Activated T-helper 1 cell treated with anti-CD3 and anti-CD28 coated beads, Interleukin-2, amount 50 U/mL, for 16 hours (primary cell): ENCODE results near the gene TOR4A.

Source experiments
- DNase-seq, 2 donors: peaks; one replicate each; pipeline ENCODE4 v3.0.0-alpha.2; 2020; ENCODE audit warnings: low read depth in 1 of 2, low spot score in 1 of 2

TOR4A gene

GRCh38 chr9:137277329-137278041 lies at the start of gene TOR4A:
Gene TOR4A, plus strand, starts transcription at chr9:137277726. Its CDS starts 964 bp downstream, at chr9:137278690.
- no peak for DNase-seq

- DNase-seq, result no peak
These were observed 49.5 kb upstream of the TOR4A start for GRCh38 chr9:137227853-137228505.

GRCh38 chr9:137228506-137228967 lies 49.0 kb upstream of the TOR4A start:
- no peak for DNase-seq

GRCh38 chr9:137228968-137229896 lies 48.3 kb upstream of the TOR4A start:
- DNase-seq, result no peak

- DNase-seq, result no peak
These were observed 47.4 kb upstream of the TOR4A start for GRCh38 chr9:137229903-137230704.

GRCh38 chr9:137230705-137231371 lies 46.7 kb upstream of the TOR4A start, which contains the start of gene SLC34A3:
Gene SLC34A3, plus strand, starts transcription at chr9:137230901. Its CDS starts 802 bp downstream, at chr9:137231703.
- DNase-seq, result no peak

GRCh38 chr9:137231372-137232039 lies 46.0 kb upstream of the TOR4A start:
- DNase-seq, result no peak

GRCh38 chr9:137232101-137232500 lies 45.4 kb upstream of the TOR4A start:
- no peak for DNase-seq

GRCh38 chr9:137232510-137232909 lies 45.0 kb upstream of the TOR4A start:
- DNase-seq, result no peak

- no peak for DNase-seq
These were observed 44.2 kb upstream of the TOR4A start for GRCh38 chr9:137233143-137233980.

GRCh38 chr9:137234055-137234697 lies 43.4 kb upstream of the TOR4A start:
- DNase-seq, result no peak

- no peak for DNase-seq
These were observed 42.6 kb upstream of the TOR4A start for GRCh38 chr9:137234758-137235423.

- DNase-seq, result no peak
These were observed 41.9 kb upstream of the TOR4A start for GRCh38 chr9:137235424-137236237.

GRCh38 chr9:137236238-137236935 lies 41.1 kb upstream of the TOR4A start:
- DNase-seq, result peak; percentile 83 to 84

GRCh38 chr9:137236936-137237421 lies 40.5 kb upstream of the TOR4A start:
- DNase-seq, result no peak
